ENCODE measurements around the gene ZNHIT6. TPM values are rescaled to one million over a fixed set of nuclear protein-coding genes. Genes with fewer than 3 reads are reported as not detected.

The ZNHIT6 gene
- total RNA-seq, 2 experiments from 2014 or later, result 14.5 to 24.5 TPM

- no peaks in the 10 kb centered on the region for H3K79me2 ChIP-seq (ENCODE audit: insufficient read depth, low read depth, low read length)
- H3K36me3 ChIP-seq (ENCODE audit: insufficient read depth, low read length), result peaks cover 74% of the 10 kb centered on the region
- TF ChIP-seq CTCF (conservative IDR thresholded peaks at IDR 0.05; ENCODE audit: low read length) (no peak), EZH2phosphoT487 (IDR thresholded peaks at IDR 0.05; ENCODE audit: borderline replicate concordance, low read depth, low read length) (no peak)
- no peak overlapping the region for H3K4me3 ChIP-seq (ENCODE audit: low read depth, low read length, poor library complexity, severe bottlenecking)
- POLR2A ChIA-PET, result no interaction called here
- BruUV-seq (replicated peaks), result no TSS peak
- no peaks in the 10 kb centered on the region for H3K4me1 ChIP-seq (ENCODE audit: insufficient read depth, low read length, poor library complexity, severe bottlenecking)
- no peaks in the 10 kb centered on the region for H4K20me1 ChIP-seq (ENCODE audit: insufficient read depth, low read length)
- CTCF ChIA-PET (ENCODE audit: unreplicated experiment), result no interaction called here
- intact Hi-C loops (cut with micrococcal nuclease; ENCODE audit: unreplicated experiment), result no loop called here
- H3K9me2 ChIP-seq (ENCODE audit: insufficient read depth, low read length), result no peaks in the 10 kb centered on the region
- H3K27ac ChIP-seq (ENCODE audit: low read depth, low read length, poor library complexity, severe bottlenecking), result no peak overlapping the region
- no peaks in the 10 kb centered on the region for H3K9me3 ChIP-seq (ENCODE audit: low read length)
- DNase-seq (ENCODE audit: low spot score), result no peak
- no peak overlapping the region for H3K4me2 ChIP-seq (ENCODE audit: low read length)
- H2AFZ ChIP-seq (ENCODE audit: low read length), result no peak overlapping the region
Measured at GRCh38 chr1:85655315-85655714, 52.9 kb downstream of the ZNHIT6 start.

- peaks cover 76% of the 10 kb centered on the region for H3K36me3 ChIP-seq (ENCODE audit: insufficient read depth, low read length)
- H3K4me1 ChIP-seq (ENCODE audit: insufficient read depth, low read length, poor library complexity, severe bottlenecking), result no peaks in the 10 kb centered on the region
- 0 out of 2 replicates have a peak, but pooled peaks cover 5% of the 10 kb centered on the region for H3K9me3 ChIP-seq (ENCODE audit: low read length)
- ChIA-PET CTCF (ENCODE audit: unreplicated experiment) (no interaction called here), POLR2A (no interaction called here)
- DNase-seq (ENCODE audit: low spot score), result no peak
- no peaks in the 10 kb centered on the region for H4K20me1 ChIP-seq (ENCODE audit: insufficient read depth, low read length)
- no peaks in the 10 kb centered on the region for H3K9me2 ChIP-seq (ENCODE audit: insufficient read depth, low read length)
- intact Hi-C loops (cut with micrococcal nuclease; ENCODE audit: unreplicated experiment), result no loop called here
- no peak for TF ChIP-seq EZH2phosphoT487 (IDR thresholded peaks at IDR 0.05; ENCODE audit: borderline replicate concordance, low read depth, low read length)
- TF ChIP-seq CTCF (conservative IDR thresholded peaks at IDR 0.05; ENCODE audit: low read length), result no peak
- no peak overlapping the region for H3K4me3 ChIP-seq (ENCODE audit: low read depth, low read length, poor library complexity, severe bottlenecking)
- no peak overlapping the region for H3K4me2 ChIP-seq (ENCODE audit: low read length)
- H3K79me2 ChIP-seq (ENCODE audit: insufficient read depth, low read depth, low read length), result no peaks in the 10 kb centered on the region
- H2AFZ ChIP-seq (ENCODE audit: low read length), result no peak overlapping the region
- no peak overlapping the region for H3K27ac ChIP-seq (ENCODE audit: low read depth, low read length, poor library complexity, severe bottlenecking)
- no TSS peak for BruUV-seq (replicated peaks)
Measured at GRCh38 chr1:85654066-85654782, 54.0 kb downstream of the ZNHIT6 start.

GRCh38 chr1:85652327-85652726 is 55.9 kb downstream of the ZNHIT6 start:
- Histone ChIP-seq H3K9me2 (ENCODE audit: insufficient read depth, low read length) (no peaks in the 10 kb centered on the region), H3K79me2 (ENCODE audit: insufficient read depth, low read depth, low read length) (no peaks in the 10 kb centered on the region), H3K4me3 (ENCODE audit: low read depth, low read length, poor library complexity, severe bottlenecking) (no peak overlapping the region), H3K4me1 (ENCODE audit: insufficient read depth, low read length, poor library complexity, severe bottlenecking) (no peaks in the 10 kb centered on the region), H4K20me1 (ENCODE audit: insufficient read depth, low read length) (no peaks in the 10 kb centered on the region), H2AFZ (ENCODE audit: low read length) (no peak overlapping the region), H3K36me3 (ENCODE audit: insufficient read depth, low read length) (peaks cover 85% of the 10 kb centered on the region), H3K27ac (ENCODE audit: low read depth, low read length, poor library complexity, severe bottlenecking) (no peak overlapping the region), H3K4me2 (ENCODE audit: low read length) (no peak overlapping the region), H3K9me3 (ENCODE audit: low read length) (peaks cover 10% of the 10 kb centered on the region; the same call in 1 of the 2 replicates)
- ChIA-PET CTCF (ENCODE audit: unreplicated experiment) (no interaction called here), POLR2A (no interaction called here)
- TF ChIP-seq CTCF (conservative IDR thresholded peaks at IDR 0.05; ENCODE audit: low read length) (no peak), EZH2phosphoT487 (IDR thresholded peaks at IDR 0.05; ENCODE audit: borderline replicate concordance, low read depth, low read length) (no peak)
- intact Hi-C loops (cut with micrococcal nuclease; ENCODE audit: unreplicated experiment), result no loop called here
- no peak for DNase-seq (ENCODE audit: low spot score)
- BruUV-seq (replicated peaks), result no TSS peak

Data from OCI-LY7 (cell line).